ENCODE measurements around the gene PPCS. TPM values are rescaled to one million over a fixed set of nuclear protein-coding genes. Genes with fewer than 3 reads are reported as not detected.

PPCS gene
- total and polyA plus RNA-seq, 2 of the 8 experiments (the other 6 are each of a cell fraction or from before 2014, with no cell fraction given): 24.5 to 35.3 TPM

DNA sequence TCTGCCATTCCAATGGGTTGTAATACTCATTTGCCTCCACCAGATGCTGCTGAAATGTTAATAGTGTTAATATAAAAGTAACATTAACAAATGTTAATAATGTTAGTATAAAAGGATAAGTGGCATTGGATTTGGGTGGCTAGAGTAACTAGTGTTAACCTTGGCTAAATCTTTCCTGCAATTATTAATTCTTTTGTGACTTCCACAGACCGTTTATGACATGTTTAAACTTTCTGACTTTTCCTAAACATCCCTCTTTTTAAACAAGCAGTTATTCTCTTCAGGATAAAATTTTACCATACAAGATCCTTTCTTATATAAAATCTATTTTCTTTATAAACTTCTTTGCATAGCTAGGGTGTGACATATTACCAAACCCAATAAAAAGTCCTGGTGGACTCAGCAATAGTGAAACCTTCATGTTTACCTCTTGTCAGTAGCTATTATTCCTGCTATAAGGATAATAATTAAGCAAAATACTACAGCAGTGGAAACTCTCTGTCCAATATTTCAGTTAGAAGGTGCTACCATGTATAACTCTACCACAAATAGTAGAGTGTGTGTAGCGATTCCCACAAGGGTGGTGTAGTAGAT lies 48.3 kb downstream of the PPCS start:
- no peak overlapping the region for H3K4me2 ChIP-seq (ENCODE audit: insufficient read depth in 1 of 2, low read depth in 2 of 2, low read length in 2 of 2)
- H3K27ac ChIP-seq (ENCODE audit: low read depth, low read length): no peak overlapping the region
- H4K20me1 ChIP-seq (replicated peaks in 1 of 2; ENCODE audit: control insufficient read depth in 1 of 2, insufficient read depth in 2 of 2, low read length in 2 of 2): no peaks in the 10 kb centered on the region
- POLR2A ChIA-PET (ENCODE audit: partially characterized antibody): interaction anchor here (1.1 kb wide), 1 partner anchor 69 kb away, joined by 3 read pairs; no protein-coding TSS in a partner anchor
- H2BK5ac ChIP-seq (ENCODE audit: low read depth, low read length): no peak overlapping the region
- TF ChIP-seq MAFK (IDR thresholded peaks at IDR 0.05; ENCODE audit: low read depth, low read length) (no peak), CTBP2 (IDR thresholded peaks at IDR 0.05; ENCODE audit: borderline replicate concordance, insufficient read depth, insufficient read length, low read length) (no peak)
- no peak overlapping the region for H2BK12ac ChIP-seq (ENCODE audit: low read depth, low read length)
- no peaks in the 10 kb centered on the region for H3K4me1 ChIP-seq (replicated peaks in 1 of 4; ENCODE audit: control insufficient read depth in 3 of 4, insufficient read depth in 4 of 4, low read length in 3 of 4)
- no peaks in the 10 kb centered on the region for H3K79me2 ChIP-seq (ENCODE audit: control insufficient read depth in 1 of 2, insufficient read depth in 2 of 2, low read length in 2 of 2)
- CTCF ChIA-PET (ENCODE audit: partially characterized antibody): no interaction called here
- no peak for DNase-seq (ENCODE audit: low read depth in 1 of 2, low spot score in 2 of 2)
- H3K56ac ChIP-seq (replicated peaks; ENCODE audit: insufficient read length, low read depth, low read length): no peak overlapping the region
- WGBS, 2 experiments (ENCODE audit: extremely low coverage in 1 of 2, insufficient coverage in 1 of 2, insufficient read length in 1 of 2, insufficient replicate concordance in 2 of 2, low coverage in 1 of 2, low lambda C conversion rate in 2 of 2, missing lambda C conversion rate in 1 of 2): 87% methylated on average over 2 of the region's 2 CpGs; no CpG with 5 or more reads in 1 of the 2 experiments
- peaks cover 58 to 61% of the 10 kb centered on the region in 2 experiments for H3K9me3 ChIP-seq (ENCODE audit: insufficient read depth in 2 of 2, low read depth in 1 of 2, low read length in 1 of 2)
- no peak overlapping the region for H3K14ac ChIP-seq (ENCODE audit: insufficient read length)
- H3K4me3 ChIP-seq (ENCODE audit: extremely low read depth in 1 of 4, insufficient read depth in 2 of 4, low read depth in 3 of 4, low read length in 4 of 4): no peak overlapping the region
- no peak overlapping the region for H3K18ac ChIP-seq (ENCODE audit: extremely low read depth, low read length)
- no peak overlapping the region for H2BK20ac ChIP-seq (ENCODE audit: low read length)
- peaks cover 0 to 5% (median 0%) of the 10 kb centered on the region in 4 experiments; a peak in 2 of 8 replicates for H3K36me3 ChIP-seq (ENCODE audit: control insufficient read depth in 2 of 4, insufficient read depth in 4 of 4, low read length in 3 of 4)
- no peak overlapping the region for H4K8ac ChIP-seq (ENCODE audit: extremely low read depth, insufficient read depth, low read length)
- H2BK15ac ChIP-seq (ENCODE audit: low read length): no peak overlapping the region
- H3K79me1 ChIP-seq (ENCODE audit: low read depth, low read length): no peaks in the 10 kb centered on the region
- no peak overlapping the region for H2AFZ ChIP-seq (ENCODE audit: low read length)
- H3K4ac ChIP-seq (replicated peaks; ENCODE audit: insufficient read length, low read depth, low read length): no peak overlapping the region
- H3K27me3 ChIP-seq (replicated peaks in 1 of 4; ENCODE audit: control insufficient read depth in 3 of 4, extremely low read depth in 1 of 4, insufficient read depth in 3 of 4, low read length in 3 of 4): no peaks in the 10 kb centered on the region
- H3K23me2 ChIP-seq (ENCODE audit: low read depth, low read length): no peaks in the 10 kb centered on the region
- no peak overlapping the region for H3K23ac ChIP-seq (ENCODE audit: insufficient read length)
- no peak for FAIRE-seq
- H2AK5ac ChIP-seq (ENCODE audit: low read depth, low read length): no peak overlapping the region
- H3K9ac ChIP-seq (replicated peaks in 1 of 4; ENCODE audit: extremely low read depth in 1 of 4, low read depth in 3 of 4, low read length in 3 of 4): no peak overlapping the region
- no peak overlapping the region for H2BK120ac ChIP-seq (replicated peaks; ENCODE audit: low read depth, low read length)
- no peak overlapping the region for H4K5ac ChIP-seq (ENCODE audit: insufficient read length, low read depth, low read length)
- no peak overlapping the region for H4K91ac ChIP-seq (replicated peaks; ENCODE audit: insufficient read length, low read length)
